ENCODE data around the gene DTNB. TPM values are rescaled to one million over a fixed set of nuclear protein-coding genes. Genes with fewer than 3 reads are reported as not detected.

The DTNB gene
- total RNA-seq, 2 experiments from 2014 or later, result 20.8 to 25.1 TPM

DNA sequence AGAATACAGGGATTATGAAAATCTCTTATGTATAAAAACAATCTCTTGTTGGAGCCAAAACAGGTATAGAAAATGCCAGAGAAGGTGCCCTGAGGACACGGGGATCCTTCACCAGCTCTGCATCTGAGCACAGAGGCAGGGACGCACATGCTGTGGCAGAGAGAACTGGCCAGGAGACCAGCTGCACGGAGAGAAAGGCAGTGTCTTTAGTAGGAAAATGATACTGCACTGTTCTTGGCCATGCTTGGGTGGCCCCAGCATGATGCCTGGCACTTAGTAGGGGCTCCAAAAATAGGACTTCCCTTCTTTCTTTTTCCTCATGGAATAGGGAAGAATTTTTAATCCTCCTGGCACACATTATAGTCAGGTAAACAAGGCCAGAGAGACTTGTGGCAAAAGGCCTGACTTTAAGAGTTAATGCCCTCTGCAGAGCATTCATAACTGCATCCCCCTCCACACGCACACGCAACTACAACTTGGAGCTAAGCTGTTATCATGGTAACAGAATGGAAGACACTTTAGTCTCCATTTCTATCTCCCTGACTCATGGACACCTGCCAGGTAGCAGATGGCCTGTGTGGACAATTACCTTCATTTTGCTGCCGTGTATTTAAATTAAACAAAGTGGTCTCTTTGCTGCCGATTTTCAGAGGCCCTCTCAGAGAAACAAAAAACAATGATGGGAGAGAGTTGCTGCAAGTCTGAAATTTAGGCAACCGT is 271.9 kb downstream of the DTNB start:
- Mint-ChIP-seq H3K4me1 (ENCODE audit: low read depth) (peaks cover 14% of the 10 kb centered on the region), H3K9me3 (no peaks in the 10 kb centered on the region), H3K27ac (no peak overlapping the region), H3K36me3 (no peaks in the 10 kb centered on the region), H3K27me3 (no peaks in the 10 kb centered on the region), H3K4me3 (no peak overlapping the region)
- ChIA-PET POLR2A (no interaction called here), CTCF (interaction anchor here (1.0 kb wide), 1 partner anchor 24 kb away, joined by 3 read pairs; no protein-coding TSS in a partner anchor)
- intact Hi-C loops (cut with micrococcal nuclease), result no loop called here
- DNase-seq, result no peak

DNA sequence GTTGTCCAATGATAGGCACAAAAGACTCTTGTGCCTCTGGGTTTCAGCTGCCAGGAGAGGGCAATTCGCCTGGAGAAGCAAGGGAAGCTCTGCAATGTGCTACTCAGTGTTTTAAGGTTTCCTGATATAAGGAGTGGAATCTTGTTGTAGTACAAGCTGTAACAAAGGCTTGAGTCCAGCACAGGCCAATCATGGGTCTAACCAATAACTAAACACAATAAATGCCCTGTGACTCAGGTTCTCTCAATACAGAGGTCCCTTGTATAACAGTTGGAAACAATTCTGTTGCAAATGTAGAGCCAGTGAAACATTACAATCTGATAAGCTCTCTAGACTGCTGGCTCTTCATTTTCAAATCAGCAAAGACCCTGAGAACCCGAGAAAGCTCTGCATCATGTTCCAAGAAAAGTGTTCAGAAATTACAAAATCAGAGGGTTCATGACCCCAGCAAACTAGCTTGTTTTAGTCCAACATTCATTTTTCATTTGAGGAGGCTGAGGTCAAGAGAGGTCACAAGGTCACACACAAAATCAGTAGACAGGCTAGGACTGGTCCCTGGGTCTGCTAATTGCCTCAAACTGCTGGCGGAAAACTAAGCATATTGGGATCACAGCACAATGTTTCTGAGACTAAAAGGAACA is 272.7 kb downstream of the DTNB start:
- Mint-ChIP-seq H3K4me1 (ENCODE audit: low read depth) (peaks cover 14% of the 10 kb centered on the region), H3K36me3 (no peaks in the 10 kb centered on the region), H3K4me3 (no peak overlapping the region), H3K27ac (no peak overlapping the region), H3K27me3 (no peaks in the 10 kb centered on the region), H3K9me3 (no peaks in the 10 kb centered on the region)
- ChIA-PET POLR2A (no interaction called here), CTCF (interaction anchor here (1.0 kb wide), 1 partner anchor 24 kb away, joined by 3 read pairs; no protein-coding TSS in a partner anchor)
- intact Hi-C loops (cut with micrococcal nuclease), result no loop called here
- no peak for DNase-seq

- CTCF ChIA-PET, result interaction anchor here (1.0 kb wide), 1 partner anchor 23 kb away, joined by 3 read pairs; no protein-coding TSS in a partner anchor
- intact Hi-C loops (cut with micrococcal nuclease), result no loop called here
Measured at GRCh38 chr2:25400169-25400568, 273.2 kb downstream of the DTNB start.

DNA sequence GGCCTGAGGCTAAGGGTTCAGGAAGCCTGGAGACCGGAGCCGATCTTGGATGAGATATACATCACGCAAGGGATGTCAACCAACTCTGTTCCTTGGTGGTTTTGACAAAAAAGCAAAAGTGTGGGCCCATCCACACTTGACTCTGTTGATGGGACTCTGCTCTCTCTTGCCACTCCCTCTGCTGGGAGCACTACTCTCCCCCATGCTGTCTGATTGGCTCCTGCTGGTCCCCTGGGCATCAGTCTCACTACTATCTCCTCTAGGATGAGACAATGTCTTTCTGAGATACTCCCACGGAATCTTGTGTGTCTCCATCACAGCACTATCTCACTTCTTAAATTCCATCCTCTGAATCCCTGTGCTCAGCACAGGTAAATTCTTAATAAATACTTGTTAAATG is 274.8 kb downstream of the DTNB start:
- H3K4me3 Mint-ChIP-seq, result no peak overlapping the region
- POLR2A ChIA-PET, result no interaction called here

More at GRCh38 chr2:25400169-25400568, 273.2 kb downstream of the DTNB start:
- Mint-ChIP-seq H3K27me3 (no peaks in the 10 kb centered on the region), H3K4me3 (no peak overlapping the region), H3K4me1 (ENCODE audit: low read depth) (peaks cover 14% of the 10 kb centered on the region), H3K27ac (no peak overlapping the region), H3K36me3 (no peaks in the 10 kb centered on the region), H3K9me3 (no peaks in the 10 kb centered on the region)
- POLR2A ChIA-PET, result no interaction called here
- DNase-seq, result no peak

GRCh38 chr2:25397777-25398176 is 275.6 kb downstream of the DTNB start:
- DNase-seq, result no peak
- H3K36me3 Mint-ChIP-seq, result no peaks in the 10 kb centered on the region
- POLR2A ChIA-PET, result no interaction called here
- intact Hi-C loops (cut with micrococcal nuclease), result no loop called here
- CTCF ChIA-PET, result interaction anchor here (1.5 kb wide), 1 partner anchor 10 kb away, joined by 3 read pairs; no protein-coding TSS in a partner anchor
- H3K9me3 Mint-ChIP-seq, result no peaks in the 10 kb centered on the region
- no peak overlapping the region for H3K4me3 Mint-ChIP-seq
- no peak overlapping the region for H3K27ac Mint-ChIP-seq
- H3K4me1 Mint-ChIP-seq (ENCODE audit: low read depth), result peaks cover 7% of the 10 kb centered on the region
- no peaks in the 10 kb centered on the region for H3K27me3 Mint-ChIP-seq

More for the DNA sequence above, 274.8 kb downstream of the DTNB start:
- intact Hi-C loops (cut with micrococcal nuclease), result no loop called here
- CTCF ChIA-PET, result interaction anchor here (1.5 kb wide), 1 partner anchor 10 kb away, joined by 3 read pairs; no protein-coding TSS in a partner anchor
- no peak for DNase-seq
- Mint-ChIP-seq H3K4me1 (ENCODE audit: low read depth) (peaks cover 11% of the 10 kb centered on the region), H3K9me3 (no peaks in the 10 kb centered on the region), H3K36me3 (no peaks in the 10 kb centered on the region), H3K27me3 (no peaks in the 10 kb centered on the region), H3K27ac (no peak overlapping the region)

GRCh38 chr2:25389161-25389560 is 284.2 kb downstream of the DTNB start:
- Mint-ChIP-seq H3K27ac (no peak overlapping the region), H3K4me1 (ENCODE audit: low read depth) (peaks cover 3% of the 10 kb centered on the region), H3K36me3 (peaks cover 5% of the 10 kb centered on the region), H3K4me3 (no peak overlapping the region), H3K27me3 (no peaks in the 10 kb centered on the region), H3K9me3 (peaks cover 2% of the 10 kb centered on the region)
- ChIA-PET CTCF (no interaction called here), POLR2A (no interaction called here)
- no peak for DNase-seq
- intact Hi-C loops (cut with micrococcal nuclease), result no loop called here

GRCh38 chr2:25388491-25388890 is 284.9 kb downstream of the DTNB start:
- Mint-ChIP-seq H3K27ac (no peak overlapping the region), H3K36me3 (peaks cover 5% of the 10 kb centered on the region), H3K4me1 (ENCODE audit: low read depth) (peaks cover 3% of the 10 kb centered on the region), H3K27me3 (no peaks in the 10 kb centered on the region), H3K9me3 (peaks cover 2% of the 10 kb centered on the region), H3K4me3 (no peak overlapping the region)
- POLR2A ChIA-PET, result no interaction called here
- CTCF ChIA-PET, result interaction anchor here (0.9 kb wide), 1 partner anchor 26 kb away, joined by 3 read pairs; no protein-coding TSS in a partner anchor
- DNase-seq, result no peak
- intact Hi-C loops (cut with micrococcal nuclease), result no loop called here

GRCh38 chr2:25387876-25388449 is 285.4 kb downstream of the DTNB start:
- no peaks in the 10 kb centered on the region for H3K27me3 Mint-ChIP-seq
- peaks cover 2% of the 10 kb centered on the region for H3K9me3 Mint-ChIP-seq
- no peak overlapping the region for H3K27ac Mint-ChIP-seq
- peaks cover 3% of the 10 kb centered on the region for H3K4me1 Mint-ChIP-seq (ENCODE audit: low read depth)
- H3K4me3 Mint-ChIP-seq, result no peak overlapping the region
- ChIA-PET CTCF (interaction anchor here (0.9 to 3.5 kb wide), 2 partner anchors 11 to 26 kb away, joined by 3 to 20 read pairs; no protein-coding TSS in a partner anchor), POLR2A (no interaction called here)
- H3K36me3 Mint-ChIP-seq, result peaks cover 5% of the 10 kb centered on the region
- DNase-seq, result no peak
- intact Hi-C loops (cut with micrococcal nuclease), result no loop called here

- Mint-ChIP-seq H3K4me3 (no peak overlapping the region), H3K27me3 (no peaks in the 10 kb centered on the region), H3K36me3 (peaks cover 3% of the 10 kb centered on the region), H3K27ac (no peak overlapping the region), H3K9me3 (peaks cover 2% of the 10 kb centered on the region), H3K4me1 (ENCODE audit: low read depth) (peaks cover 3% of the 10 kb centered on the region)
- DNase-seq, result no peak
- POLR2A ChIA-PET, result no interaction called here
- CTCF ChIA-PET, result interaction anchor here (2.4 to 3.5 kb wide), 2 partner anchors 11 to 25 kb away, joined by 8 to 20 read pairs; no protein-coding TSS in a partner anchor
- intact Hi-C loops (cut with micrococcal nuclease), result no loop called here
Measured at GRCh38 chr2:25386971-25387875, 286.2 kb downstream of the DTNB start.

DNA sequence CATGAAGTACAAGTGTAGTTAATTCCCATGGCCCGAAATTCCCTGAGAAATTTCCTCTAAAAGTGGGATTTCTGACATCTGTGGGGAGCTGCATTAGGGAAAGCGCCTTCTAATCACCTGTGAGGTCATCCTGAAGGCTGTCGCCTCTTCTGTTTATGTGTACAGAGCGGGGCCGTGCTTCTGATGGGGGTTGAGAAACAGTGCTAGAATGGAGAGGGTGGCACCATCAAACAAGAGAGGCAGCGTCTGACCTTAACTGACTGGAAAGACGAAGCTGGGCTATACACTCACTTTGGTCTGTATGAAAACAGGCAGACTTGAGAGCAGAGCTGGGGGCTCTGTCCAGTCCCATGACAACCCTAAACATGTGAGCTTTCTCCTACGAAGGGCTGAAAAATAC is 287.5 kb downstream of the DTNB start:
- Mint-ChIP-seq H3K4me1 (ENCODE audit: low read depth) (no peaks in the 10 kb centered on the region), H3K27me3 (no peaks in the 10 kb centered on the region), H3K9me3 (no peaks in the 10 kb centered on the region), H3K27ac (no peak overlapping the region), H3K36me3 (no peaks in the 10 kb centered on the region), H3K4me3 (no peak overlapping the region)
- CTCF ChIA-PET, result interaction anchor here (1.1 to 3.5 kb wide), 3 partner anchors 9 to 83 kb away, joined by 3 to 20 read pairs (median 8); no protein-coding TSS in a partner anchor
- POLR2A ChIA-PET, result no interaction called here
- DNase-seq, result no peak
- intact Hi-C loops (cut with micrococcal nuclease), result no loop called here

DNA sequence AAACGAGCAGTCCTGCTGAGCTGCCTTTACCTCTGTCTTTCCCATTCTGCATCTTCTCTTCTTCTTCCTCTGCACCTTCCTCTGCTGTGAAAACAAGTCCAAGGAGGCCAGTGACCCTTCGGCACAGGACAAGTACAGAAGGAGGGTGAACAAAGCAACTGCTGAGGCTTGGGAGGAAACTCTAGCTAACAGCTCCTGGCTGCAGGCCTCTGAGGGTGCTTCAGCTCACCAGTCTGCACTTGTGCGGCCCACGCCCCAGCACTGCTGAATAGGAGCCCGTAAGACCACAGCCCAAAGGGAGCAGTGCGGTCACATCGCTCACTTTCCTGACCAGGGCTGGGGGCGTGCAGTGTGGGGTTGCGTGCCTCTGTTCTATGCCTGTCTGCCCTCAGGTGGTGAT is 289.6 kb downstream of the DTNB start:
- Mint-ChIP-seq H3K36me3 (peaks cover 3% of the 10 kb centered on the region), H3K4me3 (no peak overlapping the region), H3K9me3 (peaks cover 7% of the 10 kb centered on the region), H3K27me3 (no peaks in the 10 kb centered on the region), H3K4me1 (ENCODE audit: low read depth) (peaks cover 3% of the 10 kb centered on the region), H3K27ac (no peak overlapping the region)
- intact Hi-C loops (cut with micrococcal nuclease), result no loop called here
- POLR2A ChIA-PET, result no interaction called here
- DNase-seq, result no peak
- CTCF ChIA-PET, result interaction anchor here (0.5 kb wide), 1 partner anchor 26 kb away, joined by 3 read pairs; no protein-coding TSS in a partner anchor
